Measurements from ENCODE around the gene TCF21.

- peak in 1 of 4 experiments; percentile 19 for TF ChIP-seq CTCF (IDR thresholded peaks at IDR 0.05)
- TF ChIP-seq POLR2AphosphoS5 (IDR thresholded peaks at IDR 0.05): peak; percentile 19
- TF ChIP-seq POLR2A (IDR thresholded peaks at IDR 0.05): peak in 1 of 2 donors; percentile 21
- no peak for TF ChIP-seq EP300 (IDR thresholded peaks at IDR 0.05)
Observed at GRCh38 chr6:133889557-133890403, 867 bp downstream of the TCF21 start.

All from gastroesophageal sphincter (tissue), 3 donors.